ENCODE results near the gene UMODL1. TPM values are rescaled to one million over a fixed set of nuclear protein-coding genes. Genes with fewer than 3 reads are reported as not detected.

UMODL1 gene
- total and polyA plus RNA-seq, 4 donors, result 0.10 to 0.28 (median 0.14) TPM; not detected in 1

DNA sequence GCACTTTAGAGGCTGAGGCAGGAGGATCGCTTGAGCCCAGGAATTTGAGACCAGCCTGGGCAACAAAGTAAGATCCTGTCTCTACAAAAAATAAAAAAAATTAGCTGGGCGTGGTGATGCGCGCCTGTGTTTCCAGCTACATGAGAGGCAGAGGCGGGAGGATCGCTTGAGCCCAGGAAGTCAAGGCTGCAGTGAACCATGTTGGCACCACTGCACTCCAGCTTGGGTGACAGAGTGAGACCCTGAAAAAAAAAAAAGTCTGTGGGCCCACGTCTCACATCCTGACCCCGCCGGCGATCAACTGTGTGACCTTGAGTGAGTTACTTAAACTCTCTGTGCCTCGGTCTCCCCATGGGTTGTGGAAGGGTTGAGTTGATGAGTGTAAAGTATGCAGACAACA, 48.2 kb upstream of the UMODL1 start:
- no peak for DNase-seq
- Histone ChIP-seq H3K36me3 (ENCODE audit: control insufficient read depth in 4 of 4, insufficient read depth in 4 of 4, low read length in 4 of 4) (no peaks in the 10 kb centered on the region), H3K4me3 (no peak overlapping the region), H3K27me3 (ENCODE audit: control insufficient read depth in 3 of 3, insufficient read depth in 3 of 3, low read length in 2 of 3) (peaks cover 0 to 4% (median 0%) of the 10 kb centered on the region in 3 donors), H3K4me1 (ENCODE audit: control insufficient read depth in 5 of 5, insufficient read depth in 5 of 5, low read length in 5 of 5) (peaks cover 0 to 27% (median 13%) of the 10 kb centered on the region in 5 donors), H3K9me3 (ENCODE audit: control insufficient read depth in 4 of 4, insufficient read depth in 3 of 4, low read length in 3 of 4) (no peaks in the 10 kb centered on the region), H3K9ac (ENCODE audit: insufficient read depth in 1 of 2, low read length in 2 of 2) (no peak overlapping the region), H3K27ac (ENCODE audit: low read depth in 1 of 2, low read length in 1 of 2) (no peak overlapping the region)
- 95 to 97% methylated on average over 11 of the region's 11 CpGs for WGBS, 2 donors
- ATAC-seq (ENCODE audit: insufficient read depth, low FRiP score), result no peak
- TF ChIP-seq, protein P1, sequence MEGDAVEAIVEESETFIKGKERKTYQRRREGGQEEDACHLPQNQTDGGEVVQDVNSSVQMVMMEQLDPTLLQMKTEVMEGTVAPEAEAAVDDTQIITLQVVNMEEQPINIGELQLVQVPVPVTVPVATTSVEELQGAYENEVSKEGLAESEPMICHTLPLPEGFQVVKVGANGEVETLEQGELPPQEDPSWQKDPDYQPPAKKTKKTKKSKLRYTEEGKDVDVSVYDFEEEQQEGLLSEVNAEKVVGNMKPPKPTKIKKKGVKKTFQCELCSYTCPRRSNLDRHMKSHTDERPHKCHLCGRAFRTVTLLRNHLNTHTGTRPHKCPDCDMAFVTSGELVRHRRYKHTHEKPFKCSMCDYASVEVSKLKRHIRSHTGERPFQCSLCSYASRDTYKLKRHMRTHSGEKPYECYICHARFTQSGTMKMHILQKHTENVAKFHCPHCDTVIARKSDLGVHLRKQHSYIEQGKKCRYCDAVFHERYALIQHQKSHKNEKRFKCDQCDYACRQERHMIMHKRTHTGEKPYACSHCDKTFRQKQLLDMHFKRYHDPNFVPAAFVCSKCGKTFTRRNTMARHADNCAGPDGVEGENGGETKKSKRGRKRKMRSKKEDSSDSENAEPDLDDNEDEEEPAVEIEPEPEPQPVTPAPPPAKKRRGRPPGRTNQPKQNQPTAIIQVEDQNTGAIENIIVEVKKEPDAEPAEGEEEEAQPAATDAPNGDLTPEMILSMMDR (IDR thresholded peaks at IDR 0.05; ENCODE audit: control extremely low read depth, extremely low read depth), result no peak

DNA sequence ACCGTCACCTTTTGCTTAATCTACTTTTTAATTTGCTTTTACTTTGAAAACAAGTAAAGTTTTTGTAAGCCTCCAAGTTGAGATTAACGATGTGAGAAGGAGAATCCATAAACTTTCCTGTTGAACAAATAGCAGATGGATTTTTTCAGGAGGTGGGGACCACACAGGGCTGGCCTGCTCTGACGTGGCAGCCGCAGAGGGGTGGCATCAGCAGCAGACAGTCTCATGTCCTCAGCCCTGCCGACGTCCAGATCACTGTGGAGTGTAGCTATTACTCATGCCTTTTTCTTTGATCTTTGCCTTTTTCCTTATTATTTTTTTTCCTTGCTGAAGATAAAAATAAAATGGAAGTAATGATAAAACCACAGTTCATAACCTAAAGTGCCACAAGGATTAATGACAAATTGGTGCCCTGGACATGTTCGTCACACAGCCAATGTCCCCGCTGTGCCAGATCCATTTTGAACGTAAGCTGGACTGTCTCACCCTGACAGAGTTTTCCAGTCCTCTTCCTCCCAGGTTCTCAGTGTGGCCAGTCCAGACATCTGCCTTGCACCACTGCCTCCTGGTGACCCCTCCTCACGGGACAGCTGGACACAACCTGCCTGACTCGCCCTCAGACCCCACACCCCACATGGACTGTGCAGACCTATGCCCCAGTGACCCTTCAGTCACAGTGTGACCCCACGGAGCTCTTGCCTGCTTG, 45.6 kb upstream of the UMODL1 start:
- ATAC-seq (ENCODE audit: insufficient read depth, low FRiP score) (no peak), DNase-seq (peak; percentile 72 to 77 (median 75))
- H3K4me1 ChIP-seq (ENCODE audit: control insufficient read depth in 5 of 5, insufficient read depth in 5 of 5, low read length in 5 of 5), result peaks cover 0 to 29% (median 13%) of the 10 kb centered on the region in 5 donors
- H3K4me3 ChIP-seq, result no peak overlapping the region
- H3K36me3 ChIP-seq (ENCODE audit: control insufficient read depth in 4 of 4, insufficient read depth in 4 of 4, low read length in 4 of 4), result no peaks in the 10 kb centered on the region
- H3K9ac ChIP-seq (ENCODE audit: insufficient read depth in 1 of 2, low read length in 2 of 2), result no peak overlapping the region
- peaks cover 0 to 4% (median 0%) of the 10 kb centered on the region in 3 donors for H3K27me3 ChIP-seq (ENCODE audit: control insufficient read depth in 3 of 3, insufficient read depth in 3 of 3, low read length in 2 of 3)
- WGBS, 2 donors, result 71 to 85% methylated on average over 12 of the region's 12 CpGs
- no peak overlapping the region for H3K27ac ChIP-seq (ENCODE audit: low read depth in 1 of 2, low read length in 1 of 2)
- no peaks in the 10 kb centered on the region for H3K9me3 ChIP-seq (ENCODE audit: control insufficient read depth in 4 of 4, insufficient read depth in 3 of 4, low read length in 3 of 4)
- TF ChIP-seq, protein P1 (IDR thresholded peaks at IDR 0.05; ENCODE audit: control extremely low read depth, extremely low read depth), result no peak

DNA sequence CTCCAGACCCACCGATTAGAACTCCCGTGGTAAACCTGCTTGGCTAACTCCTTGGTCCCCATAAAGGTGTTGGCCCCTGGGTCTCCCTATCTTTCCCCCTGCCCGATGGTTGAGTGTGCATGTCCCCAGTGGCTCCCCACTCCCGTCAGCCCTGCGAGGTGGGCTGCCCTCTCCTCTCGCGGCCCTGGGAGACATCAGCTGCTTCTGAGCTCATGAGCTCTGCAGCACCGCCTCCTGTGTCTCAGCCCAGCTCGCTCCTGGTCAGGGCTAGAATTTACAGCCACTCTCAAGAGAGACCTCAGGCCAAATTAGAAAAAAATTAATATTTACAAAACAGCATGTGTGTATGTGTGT, 45.1 kb upstream of the UMODL1 start:
- H3K4me3 ChIP-seq, result no peak overlapping the region
- WGBS, 2 donors, result 90 to 91% methylated on average over 9 of the region's 9 CpGs
- no peak overlapping the region for H3K9ac ChIP-seq (ENCODE audit: insufficient read depth in 1 of 2, low read length in 2 of 2)
- H3K4me1 ChIP-seq (ENCODE audit: control insufficient read depth in 5 of 5, insufficient read depth in 5 of 5, low read length in 5 of 5), result peaks cover 0 to 29% (median 13%) of the 10 kb centered on the region in 5 donors
- TF ChIP-seq, protein P1 (IDR thresholded peaks at IDR 0.05; ENCODE audit: control extremely low read depth, extremely low read depth), result no peak
- no peaks in the 10 kb centered on the region for H3K9me3 ChIP-seq (ENCODE audit: control insufficient read depth in 4 of 4, insufficient read depth in 3 of 4, low read length in 3 of 4)
- ATAC-seq (ENCODE audit: insufficient read depth, low FRiP score), result no peak
- peaks cover 0 to under 1% (median 0%) of the 10 kb centered on the region in 3 donors for H3K27me3 ChIP-seq (ENCODE audit: control insufficient read depth in 3 of 3, insufficient read depth in 3 of 3, low read length in 2 of 3)
- no peak overlapping the region for H3K27ac ChIP-seq (ENCODE audit: low read depth in 1 of 2, low read length in 1 of 2)
- no peaks in the 10 kb centered on the region for H3K36me3 ChIP-seq (ENCODE audit: control insufficient read depth in 4 of 4, insufficient read depth in 4 of 4, low read length in 4 of 4)
- DNase-seq, result peak; percentile 39 to 53 (median 48)

All from lung (tissue), 12 donors.